Fibroblast of skin of right quadriceps (primary cell): Measurements from ENCODE around the gene ELANE.

Experiments used
- DNase-seq: peaks from one replicate; pipeline ENCODE4 v3.0.0-alpha.2; 2013

Gene ELANE

GRCh38 chr19:900043-900301 lies 47.9 kb downstream of the ELANE start:
- no peak for DNase-seq

DNA sequence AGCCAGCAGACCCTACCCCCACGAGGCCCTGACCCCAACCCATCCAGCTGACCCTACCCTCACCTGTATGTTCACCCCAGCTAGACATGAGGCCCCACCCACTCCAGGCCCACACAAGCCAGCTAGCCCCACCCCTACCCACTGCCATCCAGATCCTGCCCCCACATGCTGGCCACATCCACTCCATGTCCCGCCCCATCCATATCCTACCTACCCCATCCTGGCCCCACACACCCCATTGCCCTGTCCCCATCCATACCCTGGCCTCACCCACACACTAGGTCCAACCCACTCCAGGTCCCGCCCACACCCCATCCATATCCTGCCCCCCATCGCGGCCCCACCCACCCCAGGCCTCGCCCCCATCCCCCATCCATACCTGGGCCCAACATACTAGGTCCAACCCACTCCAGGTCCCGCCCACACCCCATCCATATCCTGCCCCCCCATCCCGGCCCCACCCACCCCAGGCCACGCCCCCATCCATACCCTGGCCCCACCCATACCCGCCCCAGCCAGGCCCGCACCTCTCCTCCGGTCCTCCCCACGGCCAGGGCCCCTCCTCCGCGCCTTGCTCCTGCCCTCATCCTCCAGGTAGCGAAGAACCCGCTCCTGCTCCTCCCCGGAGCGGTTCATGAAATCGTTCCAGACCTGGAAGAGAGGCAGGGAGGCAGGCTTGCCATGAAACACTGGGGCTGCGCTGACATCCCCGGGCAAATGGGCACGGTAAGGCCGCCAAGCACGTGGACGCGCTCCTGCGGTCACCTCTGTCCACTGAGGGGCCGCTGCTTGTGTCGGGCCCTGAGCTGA lies 48.4 kb downstream of the ELANE start:
- DNase-seq, result no peak

DNA sequence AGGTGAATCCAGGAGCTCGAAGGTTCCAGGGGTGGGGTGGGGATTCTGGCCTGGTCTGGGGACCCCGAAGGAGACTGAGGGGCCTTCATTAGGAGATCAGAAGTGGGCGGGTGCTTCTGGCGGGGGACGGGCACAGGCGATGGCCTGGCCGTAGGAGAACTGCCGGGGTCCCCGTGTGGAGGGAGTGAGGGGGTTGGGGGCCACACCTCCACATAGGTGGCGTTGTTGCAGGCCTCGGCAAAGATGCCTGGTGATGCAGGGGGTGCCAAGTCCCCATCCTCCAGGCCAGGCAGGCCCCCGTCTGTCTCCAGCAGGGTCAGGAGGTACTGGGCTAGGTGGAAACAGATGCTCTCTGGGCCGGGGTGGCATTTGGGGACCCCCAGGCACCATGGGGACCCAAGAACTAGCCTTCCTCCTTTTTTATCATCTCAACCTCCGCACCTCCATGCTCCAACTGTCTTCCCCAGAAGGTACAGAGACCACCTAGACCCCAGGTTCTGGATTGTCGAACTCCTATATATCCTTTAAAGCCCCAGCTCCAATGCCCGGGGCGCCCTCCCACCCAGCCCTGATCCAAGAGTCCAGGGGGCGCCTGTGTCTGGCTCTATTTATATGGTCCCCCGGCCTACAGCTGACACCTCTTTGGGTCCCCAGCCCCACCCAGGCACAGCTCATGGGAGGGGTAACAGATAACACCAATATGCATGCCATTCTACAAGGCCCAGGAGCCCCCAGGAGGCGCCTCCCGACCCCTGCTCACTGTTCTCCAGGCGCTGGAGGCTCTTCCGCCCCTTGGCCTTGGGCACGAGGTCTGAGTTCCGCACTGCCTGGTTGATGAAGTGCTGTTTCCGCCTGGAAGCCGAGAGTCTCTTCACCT lies 49.4 kb downstream of the ELANE start:
- DNase-seq, result no peak

DNA sequence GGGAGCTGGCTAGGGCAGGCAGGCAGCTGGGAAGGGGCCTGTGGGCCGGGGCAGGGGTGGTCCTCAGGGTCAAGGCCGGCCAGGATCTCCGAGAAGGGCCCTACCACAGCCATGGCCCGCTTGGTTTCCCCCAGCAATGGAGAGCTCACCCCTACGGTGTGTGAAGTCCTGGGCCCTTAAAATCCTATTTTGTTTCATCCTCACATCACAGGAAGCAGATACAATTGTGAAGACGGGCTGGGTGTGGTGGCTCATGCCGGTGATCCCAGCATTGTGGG lies 49.9 kb downstream of the ELANE start:
- no peak for DNase-seq

DNA sequence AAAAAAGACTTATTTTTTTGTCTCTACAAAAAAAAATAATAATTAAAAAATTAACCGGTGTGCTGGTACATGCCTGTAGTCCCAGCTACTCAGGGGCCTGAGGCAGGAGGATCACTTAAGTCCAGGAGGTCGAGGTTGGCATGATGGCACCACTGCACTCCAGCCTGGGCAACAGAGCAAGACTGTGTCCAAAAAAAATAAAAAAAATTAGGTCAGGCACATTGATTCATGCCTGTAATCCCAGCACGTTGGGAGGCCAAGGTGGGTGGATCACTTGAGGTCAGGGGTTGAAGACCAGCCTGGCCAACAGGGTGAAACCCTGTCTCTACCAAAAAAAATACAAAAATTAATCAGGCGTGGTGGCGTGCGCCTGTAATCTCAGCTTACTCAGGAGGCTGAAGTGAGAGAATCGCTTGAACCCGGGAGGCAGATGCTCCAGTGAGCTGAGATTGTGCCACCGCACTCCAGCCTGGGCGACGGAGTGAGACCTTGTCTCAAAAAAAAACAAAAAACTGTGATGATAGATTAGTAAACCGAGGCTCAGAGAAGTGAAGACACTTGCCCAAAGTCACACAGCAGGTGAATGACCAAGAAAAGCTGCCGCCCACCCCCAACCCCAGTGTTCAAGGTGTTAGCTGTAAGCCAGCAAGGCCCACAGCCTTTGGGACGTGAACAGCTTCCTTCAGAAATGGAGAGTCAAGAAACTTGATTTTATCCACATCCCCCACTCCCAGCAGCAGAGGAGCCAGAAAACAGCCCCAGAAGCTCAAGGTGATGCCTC lies 50.5 kb downstream of the ELANE start:
- no peak for DNase-seq

GRCh38 chr19:903266-903797 lies 51.2 kb downstream of the ELANE start:
- DNase-seq, result no peak

GRCh38 chr19:904545-904944 lies 52.4 kb downstream of the ELANE start:
- DNase-seq, result no peak
